ENCODE measurements around the gene TGFA. TPM values are rescaled to one million over a fixed set of nuclear protein-coding genes. Genes with fewer than 3 reads are reported as not detected.

Gene TGFA
- total RNA-seq, 1 donor from 2014 or later: 89.1 TPM

DNA sequence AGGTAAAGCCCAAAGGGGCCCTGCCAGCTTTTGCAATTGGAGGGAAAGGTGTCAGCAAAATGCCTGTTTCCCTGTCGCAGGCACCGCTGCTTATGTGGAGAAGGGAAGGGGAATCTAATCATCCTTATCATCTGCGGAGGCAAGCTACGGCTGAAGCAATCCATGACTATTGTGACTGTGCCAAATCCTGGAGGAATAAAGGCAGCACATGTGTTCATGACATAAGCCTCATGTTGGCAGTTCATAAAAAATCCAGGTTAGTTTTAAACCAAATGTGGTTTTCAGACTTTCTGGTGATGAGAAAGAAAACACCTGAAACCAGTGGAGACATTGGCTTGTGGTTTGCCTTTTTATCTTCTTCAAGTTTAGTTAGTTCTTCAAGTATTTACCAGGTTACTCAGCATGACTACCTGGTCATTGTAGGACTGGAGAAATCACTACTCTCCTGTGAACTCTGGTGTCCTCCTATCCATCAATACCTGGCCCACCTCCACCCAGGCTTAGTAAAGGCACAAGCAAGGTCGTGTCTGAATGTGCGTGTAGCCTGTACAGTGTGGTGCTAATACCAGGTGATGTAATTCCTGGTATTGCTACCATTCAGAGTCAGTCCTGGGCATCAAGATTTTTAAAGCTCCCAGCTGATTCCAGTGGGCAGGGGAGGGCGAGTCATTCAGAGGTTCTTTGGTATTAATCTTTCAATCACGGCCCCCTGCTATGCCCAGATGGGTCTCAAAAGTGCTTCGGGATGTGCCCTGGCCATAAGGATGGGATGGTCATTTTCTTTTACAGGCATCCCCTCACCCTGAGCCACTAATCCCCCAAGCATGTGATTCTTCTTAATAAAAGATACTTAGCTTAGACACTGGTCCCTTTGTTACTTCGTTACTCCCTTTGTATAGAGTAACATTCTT lies 96.8 kb downstream of the TGFA start:
- TF ChIP-seq, protein P1, sequence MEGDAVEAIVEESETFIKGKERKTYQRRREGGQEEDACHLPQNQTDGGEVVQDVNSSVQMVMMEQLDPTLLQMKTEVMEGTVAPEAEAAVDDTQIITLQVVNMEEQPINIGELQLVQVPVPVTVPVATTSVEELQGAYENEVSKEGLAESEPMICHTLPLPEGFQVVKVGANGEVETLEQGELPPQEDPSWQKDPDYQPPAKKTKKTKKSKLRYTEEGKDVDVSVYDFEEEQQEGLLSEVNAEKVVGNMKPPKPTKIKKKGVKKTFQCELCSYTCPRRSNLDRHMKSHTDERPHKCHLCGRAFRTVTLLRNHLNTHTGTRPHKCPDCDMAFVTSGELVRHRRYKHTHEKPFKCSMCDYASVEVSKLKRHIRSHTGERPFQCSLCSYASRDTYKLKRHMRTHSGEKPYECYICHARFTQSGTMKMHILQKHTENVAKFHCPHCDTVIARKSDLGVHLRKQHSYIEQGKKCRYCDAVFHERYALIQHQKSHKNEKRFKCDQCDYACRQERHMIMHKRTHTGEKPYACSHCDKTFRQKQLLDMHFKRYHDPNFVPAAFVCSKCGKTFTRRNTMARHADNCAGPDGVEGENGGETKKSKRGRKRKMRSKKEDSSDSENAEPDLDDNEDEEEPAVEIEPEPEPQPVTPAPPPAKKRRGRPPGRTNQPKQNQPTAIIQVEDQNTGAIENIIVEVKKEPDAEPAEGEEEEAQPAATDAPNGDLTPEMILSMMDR (conservative IDR thresholded peaks at IDR 0.05; ENCODE audit: low read depth, low read length): no peak
- H3K4me3 ChIP-seq (ENCODE audit: low read depth, low read length): no peak overlapping the region
- no peak for DNase-seq (ENCODE audit: low read depth)

GRCh38 chr2:70454936-70455544 lies 98.6 kb downstream of the TGFA start:
- DNase-seq (ENCODE audit: low read depth): no peak
- TF ChIP-seq, protein P1 (conservative IDR thresholded peaks at IDR 0.05; ENCODE audit: low read depth, low read length): no peak
- no peak overlapping the region for H3K4me3 ChIP-seq (ENCODE audit: low read depth, low read length)

DNA sequence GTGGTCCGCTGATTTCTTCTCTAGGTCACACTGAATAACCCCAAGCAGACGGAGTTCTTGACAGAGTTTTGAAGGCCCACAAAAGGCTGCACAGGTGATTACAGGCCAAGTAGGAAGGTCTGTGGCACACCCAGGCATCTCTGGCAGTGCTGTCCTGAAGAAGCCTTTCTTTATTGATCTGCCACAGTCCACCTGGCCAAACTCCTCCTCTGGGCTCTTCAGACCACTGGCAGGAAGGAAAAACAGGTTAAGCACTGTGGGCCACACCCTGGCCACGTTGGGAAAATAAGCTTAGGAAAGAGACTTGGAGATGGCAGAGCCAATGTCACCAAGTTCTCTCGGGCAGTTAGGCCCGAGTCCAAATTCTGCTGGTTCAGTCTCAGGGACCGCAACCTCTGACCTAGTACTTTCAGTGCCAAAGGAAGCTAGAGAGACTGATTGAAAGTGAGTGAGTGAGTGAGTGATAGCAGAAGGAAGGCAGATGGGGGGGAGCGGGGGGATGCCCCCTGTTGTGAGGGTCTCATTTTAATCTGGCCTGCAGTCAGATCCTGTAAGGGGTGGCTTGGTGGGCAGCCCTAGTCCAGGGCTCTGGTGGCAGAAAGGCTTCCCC lies 102.9 kb downstream of the TGFA start:
- H3K4me3 ChIP-seq (ENCODE audit: low read depth, low read length): no peak overlapping the region
- DNase-seq (ENCODE audit: low read depth): no peak
- TF ChIP-seq, protein P1 (conservative IDR thresholded peaks at IDR 0.05; ENCODE audit: low read depth, low read length): no peak

GRCh38 chr2:70448041-70448440 lies 105.6 kb downstream of the TGFA start:
- no peak overlapping the region for H3K4me3 ChIP-seq (ENCODE audit: low read depth, low read length)
- no peak for DNase-seq (ENCODE audit: low read depth)
- TF ChIP-seq, protein P1 (conservative IDR thresholded peaks at IDR 0.05; ENCODE audit: low read depth, low read length): no peak

GRCh38 chr2:70443726-70444125 lies 109.9 kb downstream of the TGFA start:
- H3K4me3 ChIP-seq (ENCODE audit: low read depth, low read length): no peak overlapping the region
- DNase-seq (ENCODE audit: low read depth): no peak
- TF ChIP-seq, protein P1 (conservative IDR thresholded peaks at IDR 0.05; ENCODE audit: low read depth, low read length): no peak

GRCh38 chr2:70443078-70443465 lies 110.6 kb downstream of the TGFA start:
- no peak for DNase-seq (ENCODE audit: low read depth)
- H3K4me3 ChIP-seq (ENCODE audit: low read depth, low read length): no peak overlapping the region
- TF ChIP-seq, protein P1 (conservative IDR thresholded peaks at IDR 0.05; ENCODE audit: low read depth, low read length): no peak
